GM23338 (cell line): ENCODE measurements around the gene TRAPPC3L.

Experiments
- CREB1 ChIP-seq: fragments of 250-450 bp; sonication (Bioruptor Pico); IDR thresholded peaks from 2 replicates; pipeline ENCODE4 v1.5.0; 2020; ENCODE audit warnings: low read depth, mild to moderate bottlenecking, moderate library complexity
- EZH2 ChIP-seq: fragments of 200-600 bp; sonication (generic); IDR thresholded peaks from one replicate; pipeline ENCODE4 v1.8.0; 2017; ENCODE audit warnings: antibody characterized with exemption, mild to moderate bottlenecking, low read depth; ENCODE audit not compliant: unreplicated experiment
- EZH2phosphoT487 ChIP-seq: fragments of 200-600 bp; sonication (generic); IDR thresholded peaks from one replicate; pipeline ENCODE4 v1.8.1; 2018; ENCODE audit warnings: antibody characterized with exemption; ENCODE audit not compliant: unreplicated experiment
- JUNB ChIP-seq: IDR thresholded peaks from one replicate; pipeline ENCODE4 v1.6.1; 2016; ENCODE audit warnings: antibody characterized with exemption; ENCODE audit not compliant: unreplicated experiment
- POLR2AphosphoS5 ChIP-seq: IDR thresholded peaks from 2 replicates; pipeline ENCODE4 v1.6.1; 2016; ENCODE audit warnings: antibody characterized with exemption, low read depth
- ZNF331 ChIP-seq: fragments of 250-450 bp; sonication (Bioruptor Pico); IDR thresholded peaks from 2 replicates; pipeline ENCODE4 v1.5.0; 2020; ENCODE audit warnings: low read depth, mild to moderate bottlenecking, moderate library complexity
- TF ChIP-seq, protein P1 (sequence below), 2 experiments: fragments of 200-600 bp in 1 of 2; sonication (generic) in 1 of 2; conservative IDR thresholded peaks; 2 replicates each; pipeline versions ENCODE4 v1.5.1 to v1.6.1; 2016 to 2017; ENCODE audit warnings: antibody characterized with exemption in 2 of 2, low read depth in 2 of 2, mild to moderate bottlenecking in 2 of 2, moderate library complexity in 1 of 2
- TF ChIP-seq, protein P2 (sequence below): IDR thresholded peaks from one replicate; pipeline ENCODE4 v1.6.1; 2018; ENCODE audit warnings: antibody characterized with exemption; ENCODE audit not compliant: unreplicated experiment
- TF ChIP-seq, protein P3 (sequence below): IDR thresholded peaks from 2 replicates; pipeline ENCODE4 v1.6.1; 2016; ENCODE audit warnings: antibody characterized with exemption

DNA sequence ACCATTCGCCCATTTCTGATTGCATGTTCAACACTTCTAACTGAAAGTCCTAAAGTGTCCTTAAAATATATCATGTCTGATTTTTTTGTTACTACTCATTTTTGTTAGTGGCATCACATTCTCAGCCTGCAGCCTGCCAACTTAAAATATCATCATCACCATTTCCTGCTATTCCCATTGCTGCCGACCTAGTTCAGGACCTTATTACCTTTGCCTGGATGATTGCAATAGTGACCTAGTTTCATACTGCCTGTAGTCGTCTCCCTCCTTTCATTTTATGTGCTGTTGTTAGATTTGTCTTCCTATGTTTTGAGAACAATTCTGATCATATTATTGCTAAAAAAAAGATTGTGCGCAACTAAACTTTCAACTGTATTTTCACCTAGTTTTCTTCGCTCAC lies 32.0 kb upstream of the TRAPPC3L start:
- TF ChIP-seq POLR2AphosphoS5 (no peak), EZH2 (no peak), CREB1 (no peak), JUNB (no peak), ZNF331 (no peak), EZH2phosphoT487 (no peak)
- TF ChIP-seq, protein P1, sequence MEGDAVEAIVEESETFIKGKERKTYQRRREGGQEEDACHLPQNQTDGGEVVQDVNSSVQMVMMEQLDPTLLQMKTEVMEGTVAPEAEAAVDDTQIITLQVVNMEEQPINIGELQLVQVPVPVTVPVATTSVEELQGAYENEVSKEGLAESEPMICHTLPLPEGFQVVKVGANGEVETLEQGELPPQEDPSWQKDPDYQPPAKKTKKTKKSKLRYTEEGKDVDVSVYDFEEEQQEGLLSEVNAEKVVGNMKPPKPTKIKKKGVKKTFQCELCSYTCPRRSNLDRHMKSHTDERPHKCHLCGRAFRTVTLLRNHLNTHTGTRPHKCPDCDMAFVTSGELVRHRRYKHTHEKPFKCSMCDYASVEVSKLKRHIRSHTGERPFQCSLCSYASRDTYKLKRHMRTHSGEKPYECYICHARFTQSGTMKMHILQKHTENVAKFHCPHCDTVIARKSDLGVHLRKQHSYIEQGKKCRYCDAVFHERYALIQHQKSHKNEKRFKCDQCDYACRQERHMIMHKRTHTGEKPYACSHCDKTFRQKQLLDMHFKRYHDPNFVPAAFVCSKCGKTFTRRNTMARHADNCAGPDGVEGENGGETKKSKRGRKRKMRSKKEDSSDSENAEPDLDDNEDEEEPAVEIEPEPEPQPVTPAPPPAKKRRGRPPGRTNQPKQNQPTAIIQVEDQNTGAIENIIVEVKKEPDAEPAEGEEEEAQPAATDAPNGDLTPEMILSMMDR (conservative IDR thresholded peaks at IDR 0.05; ENCODE audit: low read depth in 2 of 2) = no peak
- TF ChIP-seq, protein P2, sequence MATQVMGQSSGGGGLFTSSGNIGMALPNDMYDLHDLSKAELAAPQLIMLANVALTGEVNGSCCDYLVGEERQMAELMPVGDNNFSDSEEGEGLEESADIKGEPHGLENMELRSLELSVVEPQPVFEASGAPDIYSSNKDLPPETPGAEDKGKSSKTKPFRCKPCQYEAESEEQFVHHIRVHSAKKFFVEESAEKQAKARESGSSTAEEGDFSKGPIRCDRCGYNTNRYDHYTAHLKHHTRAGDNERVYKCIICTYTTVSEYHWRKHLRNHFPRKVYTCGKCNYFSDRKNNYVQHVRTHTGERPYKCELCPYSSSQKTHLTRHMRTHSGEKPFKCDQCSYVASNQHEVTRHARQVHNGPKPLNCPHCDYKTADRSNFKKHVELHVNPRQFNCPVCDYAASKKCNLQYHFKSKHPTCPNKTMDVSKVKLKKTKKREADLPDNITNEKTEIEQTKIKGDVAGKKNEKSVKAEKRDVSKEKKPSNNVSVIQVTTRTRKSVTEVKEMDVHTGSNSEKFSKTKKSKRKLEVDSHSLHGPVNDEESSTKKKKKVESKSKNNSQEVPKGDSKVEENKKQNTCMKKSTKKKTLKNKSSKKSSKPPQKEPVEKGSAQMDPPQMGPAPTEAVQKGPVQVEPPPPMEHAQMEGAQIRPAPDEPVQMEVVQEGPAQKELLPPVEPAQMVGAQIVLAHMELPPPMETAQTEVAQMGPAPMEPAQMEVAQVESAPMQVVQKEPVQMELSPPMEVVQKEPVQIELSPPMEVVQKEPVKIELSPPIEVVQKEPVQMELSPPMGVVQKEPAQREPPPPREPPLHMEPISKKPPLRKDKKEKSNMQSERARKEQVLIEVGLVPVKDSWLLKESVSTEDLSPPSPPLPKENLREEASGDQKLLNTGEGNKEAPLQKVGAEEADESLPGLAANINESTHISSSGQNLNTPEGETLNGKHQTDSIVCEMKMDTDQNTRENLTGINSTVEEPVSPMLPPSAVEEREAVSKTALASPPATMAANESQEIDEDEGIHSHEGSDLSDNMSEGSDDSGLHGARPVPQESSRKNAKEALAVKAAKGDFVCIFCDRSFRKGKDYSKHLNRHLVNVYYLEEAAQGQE = no peak
- TF ChIP-seq, protein P3, sequence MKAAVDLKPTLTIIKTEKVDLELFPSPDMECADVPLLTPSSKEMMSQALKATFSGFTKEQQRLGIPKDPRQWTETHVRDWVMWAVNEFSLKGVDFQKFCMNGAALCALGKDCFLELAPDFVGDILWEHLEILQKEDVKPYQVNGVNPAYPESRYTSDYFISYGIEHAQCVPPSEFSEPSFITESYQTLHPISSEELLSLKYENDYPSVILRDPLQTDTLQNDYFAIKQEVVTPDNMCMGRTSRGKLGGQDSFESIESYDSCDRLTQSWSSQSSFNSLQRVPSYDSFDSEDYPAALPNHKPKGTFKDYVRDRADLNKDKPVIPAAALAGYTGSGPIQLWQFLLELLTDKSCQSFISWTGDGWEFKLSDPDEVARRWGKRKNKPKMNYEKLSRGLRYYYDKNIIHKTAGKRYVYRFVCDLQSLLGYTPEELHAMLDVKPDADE = no peak
